Epithelial cell of proximal tubule (primary cell): ENCODE results near the gene ZNF845. TPM values are rescaled to one million over a fixed set of nuclear protein-coding genes. Genes with fewer than 3 reads are reported as not detected.
"Not testable (repeated sequence)": the region's sequence is repeated elsewhere in the genome, so short reads cannot be mapped to it uniquely, and the experiment has no call there.

Source experiments
- DNase-seq: peaks from one replicate; pipeline ENCODE4 v3.0.0-alpha.2; 2011; ENCODE audit warnings: low read depth
- H3K4me3 ChIP-seq: 2 replicates; pipeline ENCODE4 v1.5.1; 2011; ENCODE audit warnings: low read depth, mild to moderate bottlenecking, low read length
- total RNA-seq: library from RNA; depleted of rRNA; stranded (reverse); fragments of >200 nt; gene quantifications from 2 replicates; pipeline ENCODE4 v1.2.3, GENCODE V29; 2015
- TF ChIP-seq, protein P1 (sequence below): conservative IDR thresholded peaks from 2 replicates; pipeline ENCODE4 v1.5.1; 2012; ENCODE audit warnings: low read depth, mild to moderate bottlenecking, low read length

The ZNF845 gene
- total RNA-seq, 1 donor from 2014 or later: 4.6 TPM

- DNase-seq: no peak
- H3K4me3 ChIP-seq: no peak overlapping the region
- TF ChIP-seq, protein P1, sequence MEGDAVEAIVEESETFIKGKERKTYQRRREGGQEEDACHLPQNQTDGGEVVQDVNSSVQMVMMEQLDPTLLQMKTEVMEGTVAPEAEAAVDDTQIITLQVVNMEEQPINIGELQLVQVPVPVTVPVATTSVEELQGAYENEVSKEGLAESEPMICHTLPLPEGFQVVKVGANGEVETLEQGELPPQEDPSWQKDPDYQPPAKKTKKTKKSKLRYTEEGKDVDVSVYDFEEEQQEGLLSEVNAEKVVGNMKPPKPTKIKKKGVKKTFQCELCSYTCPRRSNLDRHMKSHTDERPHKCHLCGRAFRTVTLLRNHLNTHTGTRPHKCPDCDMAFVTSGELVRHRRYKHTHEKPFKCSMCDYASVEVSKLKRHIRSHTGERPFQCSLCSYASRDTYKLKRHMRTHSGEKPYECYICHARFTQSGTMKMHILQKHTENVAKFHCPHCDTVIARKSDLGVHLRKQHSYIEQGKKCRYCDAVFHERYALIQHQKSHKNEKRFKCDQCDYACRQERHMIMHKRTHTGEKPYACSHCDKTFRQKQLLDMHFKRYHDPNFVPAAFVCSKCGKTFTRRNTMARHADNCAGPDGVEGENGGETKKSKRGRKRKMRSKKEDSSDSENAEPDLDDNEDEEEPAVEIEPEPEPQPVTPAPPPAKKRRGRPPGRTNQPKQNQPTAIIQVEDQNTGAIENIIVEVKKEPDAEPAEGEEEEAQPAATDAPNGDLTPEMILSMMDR: no peak
Observed at GRCh38 chr19:53388168-53388567, 54.6 kb downstream of the ZNF845 start.

GRCh38 chr19:53388904-53389303 lies 55.4 kb downstream of the ZNF845 start:
- DNase-seq: no peak
- TF ChIP-seq, protein P1: no peak
- no peak overlapping the region for H3K4me3 ChIP-seq

DNA sequence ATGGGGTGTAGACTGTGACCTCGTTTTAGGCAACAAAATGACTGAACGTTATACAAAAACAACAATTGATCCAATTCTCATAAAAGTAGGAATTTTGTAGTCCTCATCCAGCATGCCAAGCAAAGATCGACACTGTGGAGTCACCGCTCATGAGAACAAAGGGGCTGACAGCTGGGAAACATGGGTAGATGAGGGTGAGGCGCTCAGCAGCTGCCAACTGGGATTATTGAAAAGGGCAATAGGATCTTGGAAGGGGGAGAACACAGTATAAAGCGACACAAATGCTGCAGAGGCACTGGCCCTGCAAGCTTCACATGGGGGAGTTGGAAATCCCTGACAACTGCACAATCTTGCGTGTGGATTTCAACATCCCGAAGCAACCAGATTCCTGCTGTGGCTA lies 56.0 kb downstream of the ZNF845 start:
- TF ChIP-seq, protein P1: no peak
- H3K4me3 ChIP-seq: no peak overlapping the region
- no peak for DNase-seq

GRCh38 chr19:53389978-53390377 lies 56.4 kb downstream of the ZNF845 start:
- DNase-seq: no peak
- no peak overlapping the region for H3K4me3 ChIP-seq
- TF ChIP-seq, protein P1: no peak

DNA sequence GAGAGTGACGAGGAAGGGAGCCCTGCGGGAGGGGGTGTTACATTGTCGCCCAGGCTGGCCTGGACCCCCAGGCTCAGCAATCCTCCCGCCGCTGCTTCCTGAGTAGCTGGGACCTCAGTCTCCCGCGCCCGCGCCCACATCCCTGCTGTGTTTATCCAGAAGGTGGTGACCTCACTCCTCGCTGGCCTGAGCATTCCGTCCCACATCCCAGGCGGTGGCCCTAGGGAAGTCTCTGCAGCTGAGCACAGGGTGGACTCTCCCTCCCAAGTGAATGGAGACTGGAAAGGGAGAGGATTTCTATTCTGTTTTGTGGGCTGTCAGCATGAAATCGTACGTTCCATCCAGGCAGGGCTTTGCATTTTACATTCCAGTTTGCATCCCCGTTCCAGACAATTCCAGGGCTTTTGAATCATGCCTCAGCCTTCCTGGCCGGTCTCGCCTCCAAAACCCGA lies 61.0 kb downstream of the ZNF845 start:
- peak overlapping the region; percentile 85 for H3K4me3 ChIP-seq

DNA sequence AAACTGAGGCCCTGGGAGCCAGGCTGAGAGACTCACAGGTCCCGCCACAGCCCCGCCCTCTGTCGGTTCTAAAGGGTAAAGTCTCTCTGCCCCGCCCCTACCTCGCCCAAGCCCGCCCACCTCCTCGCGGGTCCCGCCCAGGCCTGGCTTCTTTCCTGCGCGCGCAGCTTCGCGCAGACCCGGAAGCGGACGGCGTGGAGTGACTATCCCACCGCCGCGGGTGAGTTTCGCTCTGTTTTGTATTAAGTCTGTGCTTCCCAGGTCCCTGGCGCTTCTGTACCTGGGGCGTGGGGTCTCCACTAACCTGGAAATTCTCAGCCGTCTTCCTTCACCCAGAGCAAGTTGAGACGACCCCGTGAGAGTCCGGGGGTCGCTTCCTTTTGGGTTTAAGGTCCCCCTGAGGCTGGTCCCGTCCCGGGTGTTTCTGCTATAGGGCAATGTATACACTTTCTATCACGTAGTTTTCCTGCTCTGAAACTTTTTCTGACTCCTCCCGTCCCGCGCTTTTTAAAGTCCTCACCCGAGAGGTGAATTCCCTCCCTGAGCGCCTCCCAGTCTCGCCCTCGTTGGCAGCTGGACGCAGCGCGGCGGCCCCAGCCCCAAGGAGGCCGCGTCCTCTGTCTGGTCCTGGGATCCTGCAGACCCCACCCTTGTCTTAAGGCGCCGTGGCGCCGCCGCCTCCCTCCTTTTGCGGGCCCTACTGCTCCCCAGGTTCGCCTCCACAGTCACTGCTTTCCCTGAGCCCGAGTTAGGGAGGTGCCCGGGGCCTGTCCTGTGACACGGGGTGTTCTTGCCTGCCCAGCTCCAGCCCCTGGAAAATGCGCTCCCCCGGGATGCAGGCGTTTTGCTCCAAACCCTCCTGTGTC lies 61.7 kb downstream of the ZNF845 start, which contains the start of gene ZNF765:
Gene ZNF765, plus strand, starts transcription at position 176 of the 866 bp plus-strand sequence. CDS start 2,867 bp downstream, outside the sequence.
- DNase-seq: peak; percentile 35
- peak within 1 kb of the TSS; percentile 85 for H3K4me3 ChIP-seq

More for the DNA sequence above, 61.0 kb downstream of the ZNF845 start:
- TF ChIP-seq, protein P1: no peak
- no peak for DNase-seq

DNA sequence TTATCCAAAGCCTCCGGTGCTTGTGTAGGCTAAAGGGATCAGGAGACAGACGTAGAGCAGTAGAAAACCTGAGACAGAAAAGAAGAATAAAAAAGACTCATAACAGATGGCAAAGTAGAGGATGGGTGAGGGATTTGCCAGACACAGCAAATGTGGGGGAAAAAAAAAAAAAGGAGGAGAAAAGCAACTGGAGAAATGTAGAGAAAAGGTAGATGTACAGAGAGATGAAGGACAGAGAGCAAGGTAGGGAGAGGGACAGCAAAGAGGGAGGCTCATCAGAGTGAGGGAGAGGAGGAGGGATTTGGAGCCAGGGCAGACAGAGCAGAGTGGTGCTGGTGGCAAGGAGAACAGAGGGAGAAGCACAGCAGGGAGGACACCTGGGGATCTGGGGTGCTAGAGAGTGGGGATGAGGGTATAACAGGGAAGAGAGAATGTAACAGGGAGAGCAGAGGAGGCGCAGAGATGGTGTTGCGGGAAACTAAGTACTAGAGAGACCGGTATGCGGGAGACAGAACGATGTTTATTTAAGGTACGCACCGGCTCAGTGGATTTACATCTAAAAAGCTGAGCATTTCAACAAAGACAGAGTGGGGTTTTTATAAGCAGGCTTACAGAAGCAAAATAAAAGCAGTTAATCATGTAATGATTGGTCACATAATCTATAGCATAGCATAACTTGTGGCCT lies 62.4 kb downstream of the ZNF845 start:
- peak overlapping the region; percentile 85 for H3K4me3 ChIP-seq
- DNase-seq: not testable (repeated sequence)

More for the DNA sequence above, 61.7 kb downstream of the ZNF845 start, which contains the start of gene ZNF765:
- TF ChIP-seq, protein P1: peak; percentile 45
